Brain microvascular endothelial cell (primary cell): ENCODE results near the gene HES6.

Experiments
- DNase-seq: peaks from one replicate; pipeline ENCODE4 v3.0.0-alpha.2; 2020
- H3K27ac ChIP-seq: fragments of 250-450 bp; sonication (Bioruptor Pico); 2 replicates; pipeline ENCODE4 v1.5.1; 2020; ENCODE audit warnings: mild to moderate bottlenecking, moderate library complexity
- H3K27me3 ChIP-seq: fragments of 250-450 bp; sonication (Bioruptor Pico); replicated peaks from 2 replicates; pipeline ENCODE4 v1.5.1; 2020; ENCODE audit warnings: mild to moderate bottlenecking
- H3K36me3 ChIP-seq: fragments of 250-450 bp; sonication (Bioruptor Pico); replicated peaks from 2 replicates; pipeline ENCODE4 v1.5.1; 2020; ENCODE audit warnings: mild to moderate bottlenecking
- H3K4me3 ChIP-seq: 2 replicates; pipeline ENCODE4 v1.5.1; 2011; ENCODE audit warnings: low read depth, mild to moderate bottlenecking, control low read depth, low read length, moderate library complexity
- CTCF ChIP-seq: IDR thresholded peaks from 2 replicates; pipeline ENCODE4 v1.5.1; 2011; ENCODE audit warnings: low read depth, mild to moderate bottlenecking, moderate library complexity, low read length, control low read depth, inconsistent platforms; ENCODE audit errors: missing control alignments
- in situ Hi-C: cut with HindIII; loops from 2 replicates; pipeline ENCODE4 v1.10.0; 2017; ENCODE audit warnings: low sequenced_read_pairs, low pct_ligation_motif_present

The HES6 gene

DNA sequence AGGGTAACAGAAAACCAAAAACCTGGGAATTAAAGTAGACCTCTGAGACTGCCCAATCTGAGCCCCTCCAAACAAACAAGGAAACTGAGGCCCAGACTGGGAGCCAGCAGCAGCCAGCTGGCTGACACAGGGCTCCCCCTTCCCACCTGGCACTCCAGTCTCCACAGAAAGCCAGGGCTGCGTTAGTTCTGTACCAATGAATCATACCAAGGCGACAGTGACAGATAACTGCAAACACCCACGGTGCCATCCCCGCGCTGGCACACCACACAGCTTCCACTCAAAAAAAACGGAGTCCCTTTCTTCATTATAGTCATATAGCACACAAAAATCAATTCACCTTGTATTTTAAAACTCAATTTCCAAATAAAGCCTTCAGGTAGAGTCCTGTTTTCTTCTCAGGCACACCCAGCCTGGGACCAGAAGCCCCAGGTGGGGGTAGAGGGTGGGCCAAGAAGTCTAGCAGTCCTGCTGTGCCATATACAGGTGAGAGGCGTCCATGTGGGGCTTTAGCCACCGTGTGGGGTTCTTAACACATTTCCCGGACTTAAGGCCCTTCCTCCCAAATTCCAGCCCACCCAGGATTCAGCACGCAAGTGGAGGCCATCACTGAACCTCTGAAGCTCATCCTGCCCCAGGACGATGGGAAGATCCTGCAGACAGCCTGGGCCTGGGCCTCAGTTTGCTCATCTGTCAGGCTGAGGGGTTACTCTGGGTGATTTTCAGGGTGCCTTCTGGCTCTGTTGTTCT is 47.3 kb upstream of the HES6 start:
- peak overlapping the region; percentile 20 for H3K4me3 ChIP-seq
- in situ Hi-C loops: no loop called here
- no peaks in the 10 kb centered on the region for H3K36me3 ChIP-seq
- TF ChIP-seq CTCF: no peak
- no peak for DNase-seq
- H3K27ac ChIP-seq: peak overlapping the region; percentile 25
- no peaks in the 10 kb centered on the region for H3K27me3 ChIP-seq

DNA sequence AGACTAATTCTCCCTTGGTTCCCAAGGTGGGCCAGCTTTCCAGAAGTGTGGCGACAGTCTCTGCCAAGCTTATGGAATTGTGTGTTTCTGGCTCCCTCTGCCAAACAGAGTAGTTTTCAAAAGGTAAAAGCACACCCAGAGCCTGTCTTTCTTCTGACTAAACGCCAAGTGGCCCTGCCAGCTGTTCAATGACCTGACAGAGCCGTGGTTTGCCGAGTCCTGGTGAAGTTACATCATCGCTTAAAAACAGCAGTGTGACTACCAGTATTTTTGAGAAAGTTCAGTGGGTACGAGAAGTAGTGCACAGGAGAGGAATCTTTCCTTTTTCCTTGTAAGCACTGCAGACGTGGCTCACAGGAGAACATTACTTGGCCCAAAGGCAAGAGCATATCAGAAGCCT is 46.7 kb upstream of the HES6 start:
- Histone ChIP-seq H3K27me3 (no peaks in the 10 kb centered on the region), H3K4me3 (no peak overlapping the region), H3K27ac (peak overlapping the region; percentile 69), H3K36me3 (no peaks in the 10 kb centered on the region)
- DNase-seq: peak; percentile 68
- no peak for TF ChIP-seq CTCF
- in situ Hi-C loops: no loop called here

GRCh38 chr2:238286095-238286494 is 46.3 kb upstream of the HES6 start:
- no peaks in the 10 kb centered on the region for H3K27me3 ChIP-seq
- no peak for TF ChIP-seq CTCF
- no peaks in the 10 kb centered on the region for H3K36me3 ChIP-seq
- peak overlapping the region; percentile 69 for H3K27ac ChIP-seq
- H3K4me3 ChIP-seq: no peak overlapping the region
- no peak for DNase-seq
- in situ Hi-C loops: no loop called here

- Histone ChIP-seq H3K36me3 (no peaks in the 10 kb centered on the region), H3K27ac (peak overlapping the region; percentile 69), H3K27me3 (no peaks in the 10 kb centered on the region), H3K4me3 (no peak overlapping the region)
- in situ Hi-C loops: no loop called here
- TF ChIP-seq CTCF: no peak
- peak; percentile 95 for DNase-seq
Observed at GRCh38 chr2:238285653-238286082, 45.8 kb upstream of the HES6 start.

- Histone ChIP-seq H3K27me3 (no peaks in the 10 kb centered on the region), H3K4me3 (no peak overlapping the region), H3K36me3 (no peaks in the 10 kb centered on the region), H3K27ac (peak overlapping the region; percentile 44)
- in situ Hi-C loops: no loop called here
- no peak for TF ChIP-seq CTCF
- DNase-seq: no peak
Observed at GRCh38 chr2:238284802-238285515, 45.1 kb upstream of the HES6 start.
